HepG2 (cell line): Measurements from ENCODE around the gene C5orf24. TPM values are rescaled to one million over a fixed set of nuclear protein-coding genes. Genes with fewer than 3 reads are reported as not detected.

ENCODE experiments used
- ARHGAP35 ChIP-seq: sonication (generic); formaldehyde crosslinking; IDR thresholded peaks from 2 replicates; pipeline ENCODE4 v1.9.0; 2022; ENCODE audit warnings: mild to moderate bottlenecking, inconsistent platforms, moderate library complexity, missing genetic modification reagents, borderline replicate concordance
- ARNTL ChIP-seq: sonication (generic); formaldehyde crosslinking; IDR thresholded peaks from 2 replicates; pipeline ENCODE4 v1.4.0; 2020; ENCODE audit warnings: mild to moderate bottlenecking, missing genetic modification reagents
- ATM ChIP-seq: fragments of 450-650 bp; IDR thresholded peaks from 2 replicates; pipeline ENCODE4 v1.7.1; 2017; ENCODE audit warnings: mild to moderate bottlenecking, borderline replicate concordance
- CEBPG ChIP-seq: IDR thresholded peaks from 2 replicates; pipeline ENCODE4 v1.6.1; 2016
- GTF2F1 ChIP-seq: fragments of 150-350 bp; IDR thresholded peaks from 2 replicates; pipeline ENCODE4 v1.6.1; 2014; ENCODE audit warnings: low read length
- IRF2 ChIP-seq: IDR thresholded peaks from 2 replicates; pipeline ENCODE4 v1.6.1; 2018; ENCODE audit warnings: missing genetic modification reagents, missing compliant biosample characterization
- MEIS2 ChIP-seq: sonication (generic); formaldehyde crosslinking; IDR thresholded peaks from 2 replicates; pipeline ENCODE4 v1.9.0; 2021; ENCODE audit warnings: mild to moderate bottlenecking, missing genetic modification reagents
- MTF1 ChIP-seq: sonication (generic); formaldehyde crosslinking; IDR thresholded peaks from 2 replicates; pipeline ENCODE4 v1.5.0; 2020; ENCODE audit warnings: missing genetic modification reagents
- MYC ChIP-seq: sonication (generic); formaldehyde crosslinking; IDR thresholded peaks from 2 replicates; pipeline ENCODE4 v1.9.0; 2021; ENCODE audit warnings: missing genetic modification reagents, borderline replicate concordance
- POGZ ChIP-seq: sonication (generic); formaldehyde crosslinking; IDR thresholded peaks from 2 replicates; pipeline ENCODE4 v1.4.0; 2020; ENCODE audit warnings: mild to moderate bottlenecking, missing genetic modification reagents
- SP140L ChIP-seq: sonication (generic); formaldehyde crosslinking; IDR thresholded peaks from 2 replicates; pipeline ENCODE4 v1.4.0; 2020; ENCODE audit warnings: missing genetic modification reagents, borderline replicate concordance
- THYN1 ChIP-seq: sonication (generic); formaldehyde crosslinking; IDR thresholded peaks from 2 replicates; pipeline ENCODE4 v1.8.1; 2023; ENCODE audit warnings: low read depth, mild to moderate bottlenecking, moderate library complexity, missing genetic modification reagents, borderline replicate concordance
- ZKSCAN5 ChIP-seq: sonication (generic); formaldehyde crosslinking; IDR thresholded peaks from 2 replicates; pipeline ENCODE4 v1.5.1; 2020; ENCODE audit warnings: mild to moderate bottlenecking, missing genetic modification reagents
- ZNF326 ChIP-seq: sonication (generic); formaldehyde crosslinking; IDR thresholded peaks from 2 replicates; pipeline ENCODE4 v1.4.0; 2020; ENCODE audit warnings: missing genetic modification reagents, borderline replicate concordance
- ZNF432 ChIP-seq: sonication (generic); formaldehyde crosslinking; IDR thresholded peaks from 2 replicates; pipeline ENCODE4 v1.5.0; 2020; ENCODE audit warnings: missing genetic modification reagents, mild to moderate bottlenecking, borderline replicate concordance
- ZNF766 ChIP-seq: sonication (generic); formaldehyde crosslinking; IDR thresholded peaks from 2 replicates; pipeline ENCODE4 v1.5.0; 2020; ENCODE audit warnings: missing genetic modification reagents, borderline replicate concordance
- ZNF891 ChIP-seq: sonication (generic); formaldehyde crosslinking; IDR thresholded peaks from 2 replicates; pipeline ENCODE4 v1.5.0; 2020; ENCODE audit warnings: mild to moderate bottlenecking, missing genetic modification reagents
- polyA plus RNA-seq, 8 experiments: library from polyadenylated mRNA; depleted of rRNA in 3 of 8; stranded (reverse) in 7 of 8; unstranded in 1 of 8; fragments of >200 nt; fragmentation: Illumina TruSeq in 4 of 8; extraction: Trizol in 4 of 8; gene quantifications; 2 replicates each; pipeline versions ENCODE4 v1.2.1 to v1.2.3, GENCODE V29; 2011 to 2016; ENCODE audit warnings: low read depth in 4 of 8, missing spikeins in 1 of 8, mixed read lengths in 1 of 8; ENCODE audit not compliant: insufficient read depth in 1 of 8
- total RNA-seq, 5 experiments: library from RNA; depleted of rRNA; stranded (reverse); fragments of >200 nt; fragmentation: Illumina TruSeq; extraction: Trizol; gene quantifications; 2 replicates each; pipeline ENCODE4 v1.2.3, GENCODE V29; 2016; ENCODE audit warnings: low read depth in 1 of 5
- TF ChIP-seq, protein P1 (sequence below): sonication (generic); formaldehyde crosslinking; IDR thresholded peaks from 2 replicates; pipeline ENCODE4 v1.5.1; 2020; ENCODE audit warnings: mild to moderate bottlenecking, missing genetic modification reagents, borderline replicate concordance
- TF ChIP-seq, protein P2 (sequence below): sonication (generic); formaldehyde crosslinking; IDR thresholded peaks from 2 replicates; pipeline ENCODE4 v1.8.1; 2023; ENCODE audit warnings: mild to moderate bottlenecking, inconsistent platforms, moderate library complexity, missing genetic modification reagents, borderline replicate concordance
- TF ChIP-seq, protein P3 (sequence below): sonication (generic); formaldehyde crosslinking; IDR thresholded peaks from 2 replicates; pipeline ENCODE4 v1.4.0; 2020; ENCODE audit warnings: missing genetic modification reagents, mild to moderate bottlenecking, borderline replicate concordance
- TF ChIP-seq, protein P4 (sequence below): sonication (generic); formaldehyde crosslinking; IDR thresholded peaks from 2 replicates; pipeline ENCODE4 v1.4.0; 2020; ENCODE audit warnings: missing genetic modification reagents, borderline replicate concordance

C5orf24 gene
- total and polyA plus RNA-seq, 2 of the 13 experiments (the other 11 are each of a cell fraction or from before 2014, with no cell fraction given) = 34.6 to 41.5 TPM

DNA sequence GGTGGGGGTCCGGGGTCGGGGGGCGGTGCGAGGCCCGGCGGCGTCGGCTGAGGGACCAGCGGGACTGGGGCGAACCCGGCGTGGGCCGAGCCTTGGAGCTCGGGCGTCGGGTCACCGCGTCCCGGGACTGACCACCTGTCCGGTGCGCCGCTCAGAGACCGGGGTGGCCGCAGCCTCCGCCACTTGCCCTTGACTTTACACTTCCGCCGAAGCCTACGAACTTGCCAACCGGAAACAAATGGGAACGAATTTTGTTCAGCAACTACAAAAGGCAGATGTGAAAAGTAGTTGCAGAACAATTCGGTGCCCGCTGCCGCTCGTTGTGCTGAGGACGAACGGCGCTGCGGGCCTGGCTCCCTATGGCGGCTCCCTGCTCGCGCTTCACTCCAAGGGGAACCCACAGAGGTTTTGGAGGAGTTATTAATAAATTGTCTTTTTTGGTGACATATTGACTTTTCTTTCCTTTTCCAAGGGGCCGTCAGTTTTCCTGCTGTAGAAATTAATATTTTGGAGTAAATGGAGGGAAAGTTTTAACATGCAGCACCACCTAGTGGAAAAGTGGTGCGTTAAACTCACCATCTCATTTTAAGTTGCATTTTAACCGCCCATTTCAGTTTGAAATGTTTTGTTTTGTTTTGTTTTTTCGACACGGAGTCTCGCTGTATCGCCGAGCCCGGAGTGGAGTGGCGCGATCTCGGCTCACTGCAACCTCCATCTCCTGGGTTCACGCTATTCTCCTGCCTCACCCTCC lies 59.7 kb downstream of the C5orf24 start (continued):
- TF ChIP-seq CEBPG (CRISPR knock-in tag) (0 out of 2 replicates have a peak, but pooled peaks have one; percentile 3), MTF1 (CRISPR knock-in tag) (no peak), ARNTL (CRISPR knock-in tag) (no peak), IRF2 (CRISPR knock-in tag) (no peak), ZKSCAN5 (CRISPR knock-in tag) (no peak), ZNF766 (CRISPR knock-in tag) (no peak), GTF2F1 (no peak), ATM (no peak), ZNF326 (CRISPR knock-in tag) (no peak), ZNF432 (no peak), SP140L (no peak), ARHGAP35 (CRISPR knock-in tag) (no peak), MYC (CRISPR knock-in tag) (no peak), POGZ (CRISPR knock-in tag) (no peak), MEIS2 (peak; percentile 43; the same call in 1 of the 2 replicates), ZNF891 (CRISPR knock-in tag) (no peak), THYN1 (CRISPR knock-in tag) (no peak)
- TF ChIP-seq, protein P1, sequence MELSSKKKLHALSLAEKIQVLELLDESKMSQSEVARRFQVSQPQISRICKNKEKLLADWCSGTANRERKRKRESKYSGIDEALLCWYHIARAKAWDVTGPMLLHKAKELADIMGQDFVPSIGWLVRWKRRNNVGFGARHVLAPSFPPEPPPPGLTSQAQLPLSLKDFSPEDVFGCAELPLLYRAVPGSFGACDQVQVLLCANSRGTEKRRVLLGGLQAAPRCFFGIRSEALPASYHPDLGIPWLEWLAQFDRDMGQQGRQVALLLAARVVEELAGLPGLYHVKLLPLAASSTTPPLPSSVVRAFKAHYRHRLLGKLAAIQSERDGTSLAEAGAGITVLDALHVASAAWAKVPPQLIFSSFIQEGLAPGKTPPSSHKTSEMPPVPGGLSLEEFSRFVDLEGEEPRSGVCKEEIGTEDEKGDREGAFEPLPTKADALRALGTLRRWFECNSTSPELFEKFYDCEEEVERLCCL (CRISPR knock-in tag) = no peak
- TF ChIP-seq, protein P2, sequence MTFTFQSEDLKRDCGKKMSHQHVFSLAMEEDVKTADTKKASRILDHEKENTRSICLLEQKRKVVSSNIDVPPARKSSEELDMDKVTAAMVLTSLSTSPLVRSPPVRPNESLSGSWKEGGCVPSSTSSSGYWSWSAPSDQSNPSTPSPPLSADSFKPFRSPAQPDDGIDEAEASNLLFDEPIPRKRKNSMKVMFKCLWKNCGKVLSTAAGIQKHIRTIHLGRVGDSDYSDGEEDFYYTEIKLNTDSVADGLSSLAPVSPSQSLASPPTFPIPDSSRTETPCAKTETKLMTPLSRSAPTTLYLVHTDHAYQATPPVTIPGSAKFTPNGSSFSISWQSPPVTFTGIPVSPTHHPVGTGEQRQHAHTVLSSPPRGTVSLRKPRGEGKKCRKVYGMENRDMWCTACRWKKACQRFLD = no peak
- TF ChIP-seq, protein P3, sequence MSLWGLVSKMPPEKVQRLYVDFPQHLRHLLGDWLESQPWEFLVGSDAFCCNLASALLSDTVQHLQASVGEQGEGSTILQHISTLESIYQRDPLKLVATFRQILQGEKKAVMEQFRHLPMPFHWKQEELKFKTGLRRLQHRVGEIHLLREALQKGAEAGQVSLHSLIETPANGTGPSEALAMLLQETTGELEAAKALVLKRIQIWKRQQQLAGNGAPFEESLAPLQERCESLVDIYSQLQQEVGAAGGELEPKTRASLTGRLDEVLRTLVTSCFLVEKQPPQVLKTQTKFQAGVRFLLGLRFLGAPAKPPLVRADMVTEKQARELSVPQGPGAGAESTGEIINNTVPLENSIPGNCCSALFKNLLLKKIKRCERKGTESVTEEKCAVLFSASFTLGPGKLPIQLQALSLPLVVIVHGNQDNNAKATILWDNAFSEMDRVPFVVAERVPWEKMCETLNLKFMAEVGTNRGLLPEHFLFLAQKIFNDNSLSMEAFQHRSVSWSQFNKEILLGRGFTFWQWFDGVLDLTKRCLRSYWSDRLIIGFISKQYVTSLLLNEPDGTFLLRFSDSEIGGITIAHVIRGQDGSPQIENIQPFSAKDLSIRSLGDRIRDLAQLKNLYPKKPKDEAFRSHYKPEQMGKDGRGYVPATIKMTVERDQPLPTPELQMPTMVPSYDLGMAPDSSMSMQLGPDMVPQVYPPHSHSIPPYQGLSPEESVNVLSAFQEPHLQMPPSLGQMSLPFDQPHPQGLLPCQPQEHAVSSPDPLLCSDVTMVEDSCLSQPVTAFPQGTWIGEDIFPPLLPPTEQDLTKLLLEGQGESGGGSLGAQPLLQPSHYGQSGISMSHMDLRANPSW = no peak
- TF ChIP-seq, protein P4, sequence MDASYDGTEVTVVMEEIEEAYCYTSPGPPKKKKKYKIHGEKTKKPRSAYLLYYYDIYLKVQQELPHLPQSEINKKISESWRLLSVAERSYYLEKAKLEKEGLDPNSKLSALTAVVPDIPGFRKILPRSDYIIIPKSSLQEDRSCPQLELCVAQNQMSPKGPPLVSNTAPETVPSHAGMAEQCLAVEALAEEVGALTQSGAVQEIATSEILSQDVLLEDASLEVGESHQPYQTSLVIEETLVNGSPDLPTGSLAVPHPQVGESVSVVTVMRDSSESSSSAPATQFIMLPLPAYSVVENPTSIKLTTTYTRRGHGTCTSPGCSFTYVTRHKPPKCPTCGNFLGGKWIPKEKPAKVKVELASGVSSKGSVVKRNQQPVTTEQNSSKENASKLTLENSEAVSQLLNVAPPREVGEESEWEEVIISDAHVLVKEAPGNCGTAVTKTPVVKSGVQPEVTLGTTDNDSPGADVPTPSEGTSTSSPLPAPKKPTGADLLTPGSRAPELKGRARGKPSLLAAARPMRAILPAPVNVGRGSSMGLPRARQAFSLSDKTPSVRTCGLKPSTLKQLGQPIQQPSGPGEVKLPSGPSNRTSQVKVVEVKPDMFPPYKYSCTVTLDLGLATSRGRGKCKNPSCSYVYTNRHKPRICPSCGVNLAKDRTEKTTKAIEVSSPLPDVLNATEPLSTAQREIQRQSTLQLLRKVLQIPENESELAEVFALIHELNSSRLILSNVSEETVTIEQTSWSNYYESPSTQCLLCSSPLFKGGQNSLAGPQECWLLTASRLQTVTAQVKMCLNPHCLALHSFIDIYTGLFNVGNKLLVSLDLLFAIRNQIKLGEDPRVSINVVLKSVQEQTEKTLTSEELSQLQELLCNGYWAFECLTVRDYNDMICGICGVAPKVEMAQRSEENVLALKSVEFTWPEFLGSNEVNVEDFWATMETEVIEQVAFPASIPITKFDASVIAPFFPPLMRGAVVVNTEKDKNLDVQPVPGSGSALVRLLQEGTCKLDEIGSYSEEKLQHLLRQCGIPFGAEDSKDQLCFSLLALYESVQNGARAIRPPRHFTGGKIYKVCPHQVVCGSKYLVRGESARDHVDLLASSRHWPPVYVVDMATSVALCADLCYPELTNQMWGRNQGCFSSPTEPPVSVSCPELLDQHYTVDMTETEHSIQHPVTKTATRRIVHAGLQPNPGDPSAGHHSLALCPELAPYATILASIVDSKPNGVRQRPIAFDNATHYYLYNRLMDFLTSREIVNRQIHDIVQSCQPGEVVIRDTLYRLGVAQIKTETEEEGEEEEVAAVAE (CRISPR knock-in tag) = no peak
